HCT116 (cell line): ENCODE data around the gene RBFOX2. TPM values are rescaled to one million over a fixed set of nuclear protein-coding genes. Genes with fewer than 3 reads are reported as not detected.

ENCODE experiments used
- ATAC-seq: fragments of 200-7000 bp; cut with Tn5 transposase; 2 replicates; pipeline ENCODE4 v1.9.1; 2020; ENCODE audit warnings: mild to moderate bottlenecking, moderate library complexity
- BruUV-seq: library from RNA; stranded (reverse); fragments of 400-500 nt; replicated peaks from 2 replicates; lab custom pipeline; 2021; lab: Mats Ljungman, UMichigan
- CTCF ChIA-PET: fragments of 300-600 bp; sonication (Branson Sonifier 250); formaldehyde crosslinking; loops from one replicate; lab custom pipeline; 2021; ENCODE audit warnings: antibody characterized with exemption; lab: Charles Lee
- POLR2A ChIA-PET: fragments of 300-600, 350-600 bp; sonication (Branson Sonifier 250); formaldehyde crosslinking; loops from one replicate; lab custom pipeline; 2021; ENCODE audit warnings: antibody characterized with exemption; lab: Charles Lee
- RAD21 ChIA-PET, 2 experiments: fragments of 300-600 bp; sonication (Branson Sonifier 250); formaldehyde crosslinking; loops; one replicate each; lab custom pipeline; 2023; ENCODE audit warnings: low total read pairs in 2 of 2; ENCODE audit not compliant: uncharacterized antibody in 2 of 2, unreplicated experiment in 2 of 2, low non-redundant PET in 1 of 2; lab: Charles Lee
- DNase-seq: peaks from one replicate; pipeline ENCODE4 v3.0.0-alpha.2; 2010; ENCODE audit warnings: low read depth, low spot score
- H2AFZ ChIP-seq: fragments of 200-600 bp; shearing (Covaris generic), sonication (generic); 2 replicates; pipeline ENCODE4 v1.6.1; 2017; ENCODE audit warnings: low read depth, mixed run types, mixed read lengths, antibody characterized with exemption, low read length; ENCODE audit not compliant: poor library complexity, severe bottlenecking
- H3K27ac ChIP-seq: 2 replicates; pipeline ENCODE4 v1.5.1; 2012; ENCODE audit warnings: low read depth, low read length
- H3K27me3 ChIP-seq: fragments of 200-600 bp; sonication (generic); 2 replicates; pipeline ENCODE4 v1.6.1; 2016; ENCODE audit warnings: mixed run types, low read length, mixed read lengths; ENCODE audit not compliant: insufficient read depth
- H3K36me3 ChIP-seq, 2 experiments: fragments of 200-500 bp in 1 of 2; fragments of 200-600 bp in 1 of 2; sonication (Bioruptor generic) in 1 of 2; sonication (generic) in 1 of 2; 2 replicates each; pipeline versions ENCODE4 v1.5.1 to v1.6.1; 2014 to 2016; ENCODE audit warnings: low read length in 2 of 2, inconsistent platforms in 1 of 2, mixed read lengths in 1 of 2, mixed run types in 1 of 2; ENCODE audit not compliant: insufficient read depth in 2 of 2, control insufficient read depth in 1 of 2
- H3K4me1 ChIP-seq, 2 experiments: fragments of 200-600 bp in 1 of 2; sonication (generic) in 1 of 2; 2 replicates each; pipeline versions ENCODE4 v1.5.1 to v1.6.1; 2012 to 2017; ENCODE audit warnings: low read length in 2 of 2, inconsistent platforms in 1 of 2, mild to moderate bottlenecking in 1 of 2, mixed read lengths in 1 of 2, mixed run types in 1 of 2, moderate library complexity in 1 of 2; ENCODE audit not compliant: insufficient read depth in 2 of 2, control insufficient read depth in 1 of 2
- H3K4me2 ChIP-seq: fragments of 200-600 bp; sonication (generic); 2 replicates; pipeline ENCODE4 v1.6.1; 2017; ENCODE audit warnings: mixed run types, low read length, mixed read lengths
- H3K4me3 ChIP-seq, 2 experiments: fragments of 200-600 bp in 1 of 2; sonication (generic) in 1 of 2; replicated peaks in 1 of 2; 2 replicates each; pipeline ENCODE4 v1.5.1; 2011 to 2016; ENCODE audit warnings: low read length in 2 of 2, control low read depth in 1 of 2, low read depth in 1 of 2, mild to moderate bottlenecking in 1 of 2, mixed read lengths in 1 of 2, mixed run types in 1 of 2
- H3K79me2 ChIP-seq: fragments of 200-600 bp; sonication (generic); 2 replicates; pipeline ENCODE4 v1.6.1; 2017; ENCODE audit warnings: mild to moderate bottlenecking, mixed run types, low read length, moderate library complexity, mixed read lengths; ENCODE audit not compliant: insufficient read depth
- H3K9ac ChIP-seq: fragments of 200-600 bp; sonication (generic); 2 replicates; pipeline ENCODE4 v1.6.1; 2016; ENCODE audit warnings: low read length, mixed read lengths
- H3K9me2 ChIP-seq: fragments of 200-600 bp; sonication (generic), shearing (Covaris generic); 2 replicates; pipeline ENCODE4 v1.6.1; 2017; ENCODE audit warnings: mixed run types, mild to moderate bottlenecking, moderate library complexity; ENCODE audit not compliant: insufficient read depth
- H3K9me3 ChIP-seq, 2 experiments: fragments of 200-500 bp in 1 of 2; fragments of 200-600 bp in 1 of 2; sonication (Bioruptor generic) in 1 of 2; sonication (generic) in 1 of 2; 2 replicates each; pipeline ENCODE4 v1.6.1; 2014 to 2017; ENCODE audit warnings: low read length in 2 of 2, mixed read lengths in 2 of 2, inconsistent platforms in 1 of 2, low read depth in 1 of 2, mild to moderate bottlenecking in 1 of 2, mixed run types in 1 of 2, moderate library complexity in 1 of 2; ENCODE audit not compliant: control insufficient read depth in 1 of 2, insufficient read depth in 1 of 2
- H4K20me1 ChIP-seq: fragments of 200-600 bp; sonication (generic), shearing (Covaris generic); 2 replicates; pipeline ENCODE4 v1.6.1; 2017; ENCODE audit warnings: mixed run types, mild to moderate bottlenecking, moderate library complexity; ENCODE audit not compliant: insufficient read depth
- ATF3 ChIP-seq: IDR thresholded peaks from 2 replicates; pipeline ENCODE4 v1.6.1; 2012
- CBX3 ChIP-seq: IDR thresholded peaks from 2 replicates; pipeline ENCODE4 v1.6.1; 2012; ENCODE audit warnings: low read depth
- CEBPB ChIP-seq: IDR thresholded peaks from 2 replicates; pipeline ENCODE4 v1.6.1; 2012; ENCODE audit warnings: low read depth
- ELF1 ChIP-seq: IDR thresholded peaks from 2 replicates; pipeline ENCODE4 v1.6.1; 2012; ENCODE audit warnings: low read depth, borderline replicate concordance
- EZH2 ChIP-seq: fragments of 200-600 bp; sonication (generic); IDR thresholded peaks from 2 replicates; pipeline ENCODE4 v1.6.1; 2017; ENCODE audit warnings: antibody characterized with exemption, mixed run types
- EZH2phosphoT487 ChIP-seq: fragments of 200-600 bp; IDR thresholded peaks from 2 replicates; pipeline ENCODE4 v1.6.1; 2018; ENCODE audit warnings: antibody characterized with exemption, borderline replicate concordance
- FOSL1 ChIP-seq: IDR thresholded peaks from 2 replicates; pipeline ENCODE4 v1.6.1; 2012; ENCODE audit warnings: low read depth
- POLR2A ChIP-seq: IDR thresholded peaks from 2 replicates; pipeline ENCODE4 v1.7.0; 2011; ENCODE audit warnings: borderline replicate concordance; ENCODE audit not compliant: insufficient read depth, insufficient read length; ENCODE audit errors: extremely low read depth
- RAD21 ChIP-seq: IDR thresholded peaks from 2 replicates; pipeline ENCODE4 v1.6.1; 2012; ENCODE audit warnings: low read depth, mild to moderate bottlenecking
- SIN3A ChIP-seq: IDR thresholded peaks from 2 replicates; pipeline ENCODE4 v1.6.1; 2012; ENCODE audit warnings: low read depth
- SRF ChIP-seq: IDR thresholded peaks from 2 replicates; pipeline ENCODE4 v1.6.1; 2012; ENCODE audit warnings: low read depth
- ZBTB33 ChIP-seq: IDR thresholded peaks from 2 replicates; pipeline ENCODE4 v1.6.1; 2011; ENCODE audit warnings: mild to moderate bottlenecking, low read length, moderate library complexity; ENCODE audit not compliant: insufficient replicate concordance; ENCODE audit errors: extremely low read depth
- intact Hi-C: fragments of 100-400 bp; cut with micrococcal nuclease; formaldehyde crosslinking; loops from 2 replicates; pipeline ENCODE4 v1.10.0; 2022
- total RNA-seq: library from RNA; stranded (reverse); gene quantifications from one replicate; pipeline ENCODE4 v1.2.1, GENCODE V29; 2021; ENCODE audit not compliant: unreplicated experiment

The RBFOX2 gene
- total RNA-seq, 1 experiment from 2014 or later, result 83.9 TPM

DNA sequence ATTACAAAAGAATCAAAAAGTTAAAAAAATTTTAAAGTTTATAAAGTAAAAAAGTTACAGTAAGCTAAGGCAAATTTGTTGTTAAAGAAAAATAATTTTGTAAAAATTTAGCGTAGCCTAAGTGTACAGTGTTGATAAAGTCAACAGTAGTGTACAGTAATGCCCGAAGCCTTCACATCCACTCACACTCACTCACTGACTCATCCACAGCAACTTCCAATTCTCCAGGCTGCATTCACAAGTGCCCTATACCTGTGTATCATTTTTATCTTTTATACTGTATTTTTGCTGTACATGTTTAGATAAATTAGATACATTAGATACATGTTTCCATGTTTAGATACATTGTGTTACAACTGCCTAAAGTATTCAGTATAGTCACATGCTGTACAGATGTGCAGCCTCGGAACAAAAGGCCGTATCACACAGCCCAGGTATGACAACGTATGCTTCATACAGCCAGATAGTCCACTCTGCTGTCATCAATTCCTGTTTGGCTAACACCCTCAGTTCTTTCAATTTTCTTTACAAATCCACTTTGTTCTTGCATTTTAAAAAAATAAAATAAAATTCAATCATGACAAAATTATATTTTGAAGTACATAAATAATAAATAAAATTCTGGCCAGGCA, 80.7 kb downstream of the RBFOX2 start:
- H3K4me3 ChIP-seq, result no peak overlapping the region
- H4K20me1 ChIP-seq, result no peaks in the 10 kb centered on the region
- peaks cover 22% of the 10 kb centered on the region for H3K79me2 ChIP-seq
- H3K4me1 ChIP-seq, result no peaks in the 10 kb centered on the region
- H3K9me2 ChIP-seq, result no peaks in the 10 kb centered on the region
- H3K27ac ChIP-seq, result no peak overlapping the region
- H3K4me2 ChIP-seq, result no peak overlapping the region
- CTCF ChIA-PET, result interaction anchor here (1.2 kb wide), 1 partner anchor 118 kb away, joined by 3 read pairs; no protein-coding TSS in a partner anchor
- no peaks in the 10 kb centered on the region for H3K27me3 ChIP-seq
- no peak overlapping the region for H3K9ac ChIP-seq
- no peaks in the 10 kb centered on the region for H3K9me3 ChIP-seq
- no peak for TF ChIP-seq ZBTB33
- no peak for TF ChIP-seq POLR2A
- no peak for TF ChIP-seq EZH2phosphoT487
- no peak for TF ChIP-seq CBX3
- TF ChIP-seq SRF, result no peak
- no peak for TF ChIP-seq ELF1
- no peak for TF ChIP-seq EZH2
- TF ChIP-seq FOSL1, result no peak
- TF ChIP-seq SIN3A, result no peak
- no peak for TF ChIP-seq ATF3
- TF ChIP-seq CEBPB, result no peak
- no peak for TF ChIP-seq RAD21
- DNase-seq (no peak), ATAC-seq (no peak)
- BruUV-seq, result no TSS peak
- H2AFZ ChIP-seq, result no peak overlapping the region
- RAD21 ChIA-PET, result no interaction called here
- POLR2A ChIA-PET, result no interaction called here
- intact Hi-C loops, result no loop called here
- no peaks in the 10 kb centered on the region for H3K36me3 ChIP-seq
